Measurements from ENCODE around the gene ABHD10.

ABHD10 gene

GRCh38 chr3:112000966-112001365, 22.1 kb downstream of the ABHD10 start:
- no peak for DNase-seq (ENCODE audit: low spot score)

GRCh38 chr3:112001526-112001925, 22.7 kb downstream of the ABHD10 start:
- no peak for DNase-seq (ENCODE audit: low spot score)

GRCh38 chr3:112002096-112002971, 23.5 kb downstream of the ABHD10 start:
- no peak for DNase-seq (ENCODE audit: low spot score)

GRCh38 chr3:112003321-112004080, 24.7 kb downstream of the ABHD10 start:
- DNase-seq (ENCODE audit: low spot score): no peak

DNA sequence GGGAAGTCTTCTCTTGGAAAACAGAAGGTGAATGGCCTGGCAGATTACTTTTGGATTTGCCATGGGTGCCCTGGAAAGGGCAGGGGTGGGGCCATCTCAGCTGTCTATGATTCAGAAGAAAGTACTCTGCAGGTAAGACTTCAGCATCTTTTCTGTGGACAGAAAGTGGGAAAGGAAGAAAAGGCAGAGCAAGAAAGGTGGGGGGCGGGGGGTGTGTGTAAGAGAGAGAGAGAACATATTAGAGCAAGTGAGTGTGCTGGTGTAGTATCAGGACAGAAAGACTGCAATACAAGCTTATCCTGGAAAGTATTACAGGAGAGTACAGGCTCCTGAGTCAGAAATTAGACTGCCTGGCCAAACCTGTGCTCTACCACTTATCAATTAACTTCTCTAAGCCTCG, 25.4 kb downstream of the ABHD10 start:
- DNase-seq (ENCODE audit: low spot score): no peak

DNA sequence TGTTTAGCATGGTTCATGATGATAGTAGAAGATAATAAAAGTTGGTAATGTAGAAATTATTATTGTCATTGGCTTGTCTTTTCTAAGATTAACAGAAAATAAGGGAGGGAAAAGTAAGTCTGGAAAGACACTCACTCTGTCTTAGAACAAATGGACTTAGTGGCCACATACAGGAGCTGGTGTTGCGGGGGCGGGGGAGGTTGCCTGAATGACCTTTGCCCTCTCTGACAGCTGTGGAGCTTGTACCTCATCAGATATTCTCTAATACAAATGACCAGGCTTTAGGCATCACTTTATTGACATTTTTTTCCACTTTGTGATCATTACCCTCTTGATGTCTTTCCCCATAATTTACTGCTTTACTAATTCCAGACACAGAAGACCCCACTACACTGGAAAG, 25.8 kb downstream of the ABHD10 start:
- DNase-seq (ENCODE audit: low spot score): no peak

- no peak for DNase-seq (ENCODE audit: low spot score)
These were observed 26.4 kb downstream of the ABHD10 start for GRCh38 chr3:112005091-112005672.

DNA sequence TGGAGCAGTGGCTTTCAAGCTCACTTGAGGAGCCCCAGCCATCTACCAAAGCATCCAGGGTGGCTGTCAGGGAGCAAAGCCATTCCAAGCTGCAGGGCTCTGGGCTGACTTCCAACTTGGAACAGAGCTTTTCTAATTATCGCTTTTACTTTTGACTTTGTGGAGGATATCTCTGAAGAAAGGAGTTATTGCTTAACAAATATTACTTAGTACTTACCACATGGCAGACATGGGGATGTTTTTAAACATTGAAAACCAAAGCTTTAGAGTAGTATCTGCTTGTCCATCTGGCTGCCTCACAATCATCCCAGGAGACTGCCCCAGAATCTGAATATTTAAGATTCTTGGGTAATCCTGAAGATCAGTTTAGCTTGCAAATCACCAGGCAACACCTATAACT, 28.8 kb downstream of the ABHD10 start:
- DNase-seq (ENCODE audit: low spot score): no peak

DNA sequence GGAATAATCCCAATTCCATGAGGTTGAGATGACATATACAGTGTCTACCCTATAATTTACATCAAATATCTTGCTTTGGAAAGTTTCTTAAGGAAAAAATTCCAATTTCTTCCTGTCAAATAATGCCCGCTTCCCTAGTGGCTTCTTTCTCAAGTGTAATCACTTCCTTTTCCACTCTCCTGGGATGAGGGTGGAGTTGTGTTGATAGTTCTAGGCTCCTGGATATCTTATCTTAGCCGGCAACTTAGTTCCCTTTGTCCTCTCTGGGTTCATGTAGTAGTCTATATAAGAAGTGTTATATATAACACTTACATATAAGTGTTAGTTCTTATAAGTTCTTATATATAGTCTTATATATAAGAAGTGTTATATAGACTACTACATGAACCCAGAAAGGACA, 30.8 kb downstream of the ABHD10 start:
- DNase-seq (ENCODE audit: low spot score): no peak

- DNase-seq (ENCODE audit: low spot score): no peak
These were observed 31.8 kb downstream of the ABHD10 start for GRCh38 chr3:112010636-112011035.

DNA sequence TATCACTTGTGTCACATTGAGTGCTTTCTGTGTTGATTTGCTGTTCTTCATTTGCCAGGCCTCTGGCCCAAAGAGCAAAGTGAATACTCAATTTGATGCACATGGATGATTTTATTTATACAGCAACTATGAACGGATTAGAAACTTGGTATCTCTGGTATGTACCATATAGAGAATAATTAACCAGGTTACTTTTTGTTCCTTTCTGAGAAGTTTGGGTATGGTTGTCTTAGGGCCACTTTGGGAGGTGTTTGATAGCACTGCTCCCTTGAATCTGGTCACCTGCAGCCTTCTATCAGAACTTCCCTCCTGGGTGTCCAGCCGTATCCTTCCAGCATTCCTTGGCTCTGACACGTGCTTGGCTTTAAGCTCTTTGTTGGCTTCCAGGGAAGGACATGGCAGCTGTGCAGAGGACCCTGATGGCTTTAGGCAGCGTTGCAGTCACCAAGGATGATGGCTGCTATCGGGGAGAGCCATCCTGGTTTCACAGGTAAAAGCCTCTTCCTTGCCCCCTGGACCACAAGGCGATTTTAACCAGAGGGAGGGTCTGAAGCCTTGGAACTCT, 32.6 kb downstream of the ABHD10 start:
- no peak for DNase-seq (ENCODE audit: low spot score)

GRCh38 chr3:112012205-112012992, 33.6 kb downstream of the ABHD10 start:
- no peak for DNase-seq (ENCODE audit: low spot score)

DNA sequence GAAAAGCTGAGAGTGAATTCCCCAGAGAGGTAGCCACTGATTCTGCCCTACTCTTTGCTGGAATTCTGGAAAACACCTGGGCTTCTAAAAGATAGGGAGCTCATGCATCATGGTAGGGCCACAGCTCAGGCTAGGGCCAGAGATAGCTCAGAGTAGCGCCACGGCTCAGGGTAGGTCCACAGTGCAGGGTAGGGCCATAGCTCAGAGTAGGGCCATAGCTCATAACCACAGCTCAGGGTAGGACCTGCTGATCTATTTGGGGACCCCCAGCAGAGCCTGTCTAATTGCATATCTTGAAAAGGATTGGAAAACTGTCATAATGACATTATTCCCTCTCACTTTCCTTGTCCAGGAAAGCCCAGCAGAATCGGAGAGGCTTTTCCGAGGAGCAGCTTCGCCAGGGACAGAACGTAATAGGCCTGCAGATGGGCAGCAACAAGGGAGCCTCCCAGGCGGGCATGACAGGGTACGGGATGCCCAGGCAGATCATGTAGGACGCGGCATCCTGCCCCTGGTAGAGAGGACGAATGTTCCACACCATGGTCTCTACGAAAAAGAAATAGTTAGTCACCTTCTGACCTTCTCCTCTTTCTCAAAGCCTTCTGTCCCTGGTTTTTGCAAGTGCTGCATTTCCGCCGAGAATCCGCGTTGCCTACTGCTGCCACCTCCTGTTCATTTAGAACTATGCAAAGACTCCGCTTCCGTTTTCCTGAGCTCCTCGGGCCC, 34.4 kb downstream of the ABHD10 start:
- peak; percentile 75 for DNase-seq (ENCODE audit: low spot score)

GRCh38 chr3:112013784-112014143, 34.9 kb downstream of the ABHD10 start:
- DNase-seq (ENCODE audit: low spot score): no peak

DNA sequence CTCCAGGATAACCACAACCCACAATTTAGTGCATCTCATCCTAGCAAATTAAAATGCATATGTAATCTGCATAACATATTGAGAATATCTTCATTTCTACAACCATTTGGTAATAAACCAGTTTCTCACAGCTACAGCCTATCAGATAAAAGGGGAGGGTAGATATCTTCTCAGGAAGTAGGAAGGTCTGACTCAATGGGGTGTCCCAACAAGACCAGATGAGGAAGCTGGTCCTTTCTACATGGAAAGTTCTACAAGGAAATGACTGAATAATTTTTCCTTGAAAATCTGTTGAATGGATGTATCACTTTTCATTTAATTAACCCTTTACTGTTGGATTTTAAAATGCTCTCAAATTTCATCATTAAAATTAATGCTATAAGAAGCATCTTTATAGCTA, 38.3 kb downstream of the ABHD10 start:
- no peak for DNase-seq (ENCODE audit: low spot score)

- DNase-seq (ENCODE audit: low spot score): no peak
These were observed 39.9 kb downstream of the ABHD10 start for GRCh38 chr3:112018712-112019111.

- DNase-seq (ENCODE audit: low spot score): no peak
These were observed 40.9 kb downstream of the ABHD10 start for GRCh38 chr3:112019716-112020115.

- no peak for DNase-seq (ENCODE audit: low spot score)
These were observed 41.9 kb downstream of the ABHD10 start for GRCh38 chr3:112020674-112021085.

DNA sequence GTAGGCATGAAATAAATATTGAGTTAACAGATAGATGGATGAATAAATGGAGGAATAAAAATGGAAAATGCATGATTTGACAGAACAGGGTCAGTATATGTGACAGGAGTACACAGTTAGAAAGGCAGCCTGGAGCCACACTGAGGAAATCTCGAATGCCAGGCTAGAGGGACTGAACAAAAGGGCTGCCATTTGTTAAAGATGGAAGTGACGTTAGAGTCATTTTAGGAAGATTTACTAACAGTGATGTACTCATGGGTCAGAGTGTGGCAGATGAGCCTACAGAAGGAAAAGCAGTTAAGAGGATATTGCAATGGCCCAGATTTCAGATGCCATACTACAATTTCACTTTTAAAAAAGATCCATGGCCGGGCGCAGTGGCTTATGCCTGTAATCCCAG, 48.3 kb downstream of the ABHD10 start:
- DNase-seq (ENCODE audit: low spot score): no peak

GRCh38 chr3:112027826-112028225, 49.0 kb downstream of the ABHD10 start:
- DNase-seq (ENCODE audit: low spot score): no peak

GRCh38 chr3:112030901-112031300, 52.1 kb downstream of the ABHD10 start:
- DNase-seq (ENCODE audit: low spot score): no peak

Data from COLO829 (cell line).